ENCODE results near the gene MAP3K5. TPM values are rescaled to one million over a fixed set of nuclear protein-coding genes. Genes with fewer than 3 reads are reported as not detected.

The MAP3K5 gene
- total RNA-seq, 2 donors from 2014 or later: 6.7 to 11.9 TPM

- H3K9me3 ChIP-seq: no peaks in the 10 kb centered on the region
- no peak overlapping the region for H3K27ac ChIP-seq
- DNase-seq (ENCODE audit: low spot score): no peak
- H3K4me3 ChIP-seq: no peak overlapping the region
- H3K27me3 ChIP-seq: no peaks in the 10 kb centered on the region
- H3K4me1 ChIP-seq: no peaks in the 10 kb centered on the region
- no peaks in the 10 kb centered on the region for H3K36me3 ChIP-seq
- TF ChIP-seq CTCF (IDR thresholded peaks at IDR 0.05): no peak
Observed at GRCh38 chr6:136812174-136812573, 19.9 kb upstream of the MAP3K5 start.

- no peaks in the 10 kb centered on the region for H3K36me3 ChIP-seq
- no peaks in the 10 kb centered on the region for H3K27me3 ChIP-seq
- no peaks in the 10 kb centered on the region for H3K4me1 ChIP-seq
- no peak for TF ChIP-seq CTCF (IDR thresholded peaks at IDR 0.05)
- H3K27ac ChIP-seq: no peak overlapping the region
- no peak overlapping the region for H3K4me3 ChIP-seq
- no peaks in the 10 kb centered on the region for H3K9me3 ChIP-seq
- no peak for DNase-seq (ENCODE audit: low spot score)
Observed at GRCh38 chr6:136811272-136811671, 19.0 kb upstream of the MAP3K5 start.

- H3K4me3 ChIP-seq: no peak overlapping the region
- no peaks in the 10 kb centered on the region for H3K9me3 ChIP-seq
- no peak for DNase-seq (ENCODE audit: low spot score)
- H3K27me3 ChIP-seq: no peaks in the 10 kb centered on the region
- H3K4me1 ChIP-seq: no peaks in the 10 kb centered on the region
- H3K27ac ChIP-seq: no peak overlapping the region
- TF ChIP-seq CTCF (IDR thresholded peaks at IDR 0.05): no peak
- no peaks in the 10 kb centered on the region for H3K36me3 ChIP-seq
Observed at GRCh38 chr6:136809091-136809860, 17.0 kb upstream of the MAP3K5 start.

- DNase-seq (ENCODE audit: low spot score): no peak
- H3K27ac ChIP-seq: no peak overlapping the region
Observed at GRCh38 chr6:136803608-136804007, 11.3 kb upstream of the MAP3K5 start.

GRCh38 chr6:136801581-136801980 is 9.3 kb upstream of the MAP3K5 start:
- no peak for TF ChIP-seq CTCF (IDR thresholded peaks at IDR 0.05)
- H3K4me1 ChIP-seq: no peaks in the 10 kb centered on the region
- no peaks in the 10 kb centered on the region for H3K9me3 ChIP-seq
- no peaks in the 10 kb centered on the region for H3K27me3 ChIP-seq
- no peak overlapping the region for H3K27ac ChIP-seq
- DNase-seq (ENCODE audit: low spot score): no peak
- H3K36me3 ChIP-seq: no peaks in the 10 kb centered on the region
- H3K4me3 ChIP-seq: no peak overlapping the region

More at GRCh38 chr6:136803608-136804007, 11.3 kb upstream of the MAP3K5 start:
- TF ChIP-seq CTCF (IDR thresholded peaks at IDR 0.05): no peak
- Histone ChIP-seq H3K4me3 (no peak overlapping the region), H3K36me3 (no peaks in the 10 kb centered on the region), H3K27me3 (no peaks in the 10 kb centered on the region), H3K4me1 (no peaks in the 10 kb centered on the region), H3K9me3 (no peaks in the 10 kb centered on the region)

GRCh38 chr6:136798044-136798443 is 5.8 kb upstream of the MAP3K5 start:
- no peak for TF ChIP-seq CTCF (IDR thresholded peaks at IDR 0.05)
- Histone ChIP-seq H3K4me3 (no peak overlapping the region), H3K9me3 (no peaks in the 10 kb centered on the region), H3K36me3 (no peaks in the 10 kb centered on the region), H3K4me1 (peaks cover 0 to 8% of the 10 kb centered on the region in 2 donors), H3K27me3 (no peaks in the 10 kb centered on the region), H3K27ac (no peak overlapping the region)
- DNase-seq (ENCODE audit: low spot score): no peak
